GM12891 (cell line): Measurements from ENCODE around the gene GPATCH2.

Experiments
- POLR2A ChIP-seq: IDR thresholded peaks from 2 replicates; pipeline ENCODE4 v1.6.1; 2011; ENCODE audit warnings: low read depth, low read length, control low read depth
- POLR2AphosphoS5 ChIP-seq: IDR thresholded peaks from 2 replicates; pipeline ENCODE4 v1.6.1; 2011; ENCODE audit warnings: low read depth, low read length, control low read depth
- POU2F2 ChIP-seq: IDR thresholded peaks from 2 replicates; pipeline ENCODE4 v1.6.1; 2011; ENCODE audit warnings: low read depth, mild to moderate bottlenecking, control low read depth, low read length, moderate library complexity
- SPI1 ChIP-seq: IDR thresholded peaks from 2 replicates; pipeline ENCODE4 v1.6.1; 2011; ENCODE audit warnings: low read depth, low read length, control low read depth
- TAF1 ChIP-seq: IDR thresholded peaks from 2 replicates; pipeline ENCODE4 v1.6.1; 2011; ENCODE audit warnings: low read depth, low read length, control low read depth

GRCh38 chr1:217392441-217392840 is 238.4 kb downstream of the GPATCH2 start:
- no peak for TF ChIP-seq POLR2A
- TF ChIP-seq POLR2AphosphoS5 = no peak
- no peak for TF ChIP-seq TAF1
- TF ChIP-seq SPI1 = no peak
- no peak for TF ChIP-seq POU2F2
